ENCODE measurements around the gene MGMT.

DNA sequence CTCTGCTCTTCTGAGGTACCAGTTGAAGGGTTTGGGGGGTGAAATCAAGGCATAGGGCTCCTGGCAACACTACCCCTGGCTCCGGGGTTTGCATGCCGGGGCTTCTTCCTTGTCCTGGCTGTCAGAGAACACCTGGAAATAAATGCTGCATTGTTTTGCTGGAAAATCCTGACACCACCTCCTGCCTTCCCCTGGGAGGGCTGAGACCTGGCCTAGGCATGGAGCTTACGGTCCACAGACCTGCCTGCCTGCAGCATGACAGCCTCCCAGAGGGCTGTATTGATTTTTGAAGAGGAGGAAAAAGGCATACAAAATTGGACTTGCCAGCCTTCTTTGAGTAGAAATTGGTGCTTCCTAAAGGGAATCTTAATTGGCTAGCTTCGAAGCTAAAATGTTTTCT is 227.1 kb downstream of the MGMT start:
- TF ChIP-seq CTCF (conservative IDR thresholded peaks at IDR 0.05 in 1 of 2, IDR thresholded peaks at IDR 0.05 in 1 of 2; ENCODE audit: extremely low read depth in 1 of 2, insufficient read depth in 1 of 2, low read depth in 1 of 2, low read length in 2 of 2), result no peak
- no peak for TF ChIP-seq EZH2 (IDR thresholded peaks at IDR 0.05; ENCODE audit: borderline replicate concordance, low read length)
